ENCODE data around the gene CD3E.
"Not testable (repeated sequence)": the region's sequence is repeated elsewhere in the genome, so short reads cannot be mapped to it uniquely, and the experiment has no call there.

Gene CD3E

GRCh38 chr11:118291477-118292135 lies 12.9 kb upstream of the CD3E start:
- peak; percentile 30 for DNase-seq

- no peak for DNase-seq
Measured at GRCh38 chr11:118294053-118294452, 10.5 kb upstream of the CD3E start.

GRCh38 chr11:118295199-118295598 lies 9.3 kb upstream of the CD3E start:
- DNase-seq = no peak

- peak; percentile 74 for DNase-seq
Measured at GRCh38 chr11:118295815-118296454, 8.6 kb upstream of the CD3E start.

- peak; percentile 41 for DNase-seq
Measured at GRCh38 chr11:118301600-118302195, 2.8 kb upstream of the CD3E start.

- no peak for DNase-seq
Measured at GRCh38 chr11:118304227-118304567, 333 bp upstream of the CD3E start.

- no peak for DNase-seq
Measured at GRCh38 chr11:118305726-118306125, 1.2 kb downstream of the CD3E start.

- no peak for DNase-seq
Measured at GRCh38 chr11:118306556-118306955, 2.0 kb downstream of the CD3E start.

GRCh38 chr11:118308995-118309528 lies 4.5 kb downstream of the CD3E start:
- not testable (repeated sequence) for DNase-seq

GRCh38 chr11:118310271-118310670 lies 5.7 kb downstream of the CD3E start:
- no peak for DNase-seq

- no peak for DNase-seq
Measured at GRCh38 chr11:118310781-118311485, 6.4 kb downstream of the CD3E start.

GRCh38 chr11:118311518-118311917 lies 7.0 kb downstream of the CD3E start:
- DNase-seq = peak; percentile 44

- no peak for DNase-seq
Measured at GRCh38 chr11:118312328-118312727, 7.8 kb downstream of the CD3E start.

- no peak for DNase-seq
Measured at GRCh38 chr11:118313242-118313641, 8.7 kb downstream of the CD3E start.

- no peak for DNase-seq
Measured at GRCh38 chr11:118314988-118315411, 10.5 kb downstream of the CD3E start.

- no peak for DNase-seq
Measured at GRCh38 chr11:118318124-118318523, 13.6 kb downstream of the CD3E start.

GRCh38 chr11:118318581-118319336 lies 14.2 kb downstream of the CD3E start:
- DNase-seq = peak; percentile 59

GRCh38 chr11:118319337-118319707 lies 14.8 kb downstream of the CD3E start:
- DNase-seq = peak; percentile 94

GRCh38 chr11:118320515-118320914 lies 16.0 kb downstream of the CD3E start:
- DNase-seq = no peak

- peak; percentile 75 for DNase-seq
Measured at GRCh38 chr11:118321386-118322082, 17.0 kb downstream of the CD3E start.

GRCh38 chr11:118322721-118323120 lies 18.2 kb downstream of the CD3E start:
- no peak for DNase-seq

GRCh38 chr11:118325283-118325682 lies 20.8 kb downstream of the CD3E start:
- DNase-seq = no peak
